HepG2 (cell line): ENCODE measurements around the gene OSBPL9.

Experiments
- FLYWCH1 ChIP-seq: sonication (generic); formaldehyde crosslinking; IDR thresholded peaks from 2 replicates; pipeline ENCODE4 v1.8.1; 2023; ENCODE audit warnings: mild to moderate bottlenecking, missing genetic modification reagents
- HNF4G ChIP-seq, 2 experiments: sonication (generic) in 1 of 2; formaldehyde crosslinking in 1 of 2; IDR thresholded peaks; 2 replicates each; pipeline versions ENCODE4 v1.4.0 to v1.6.1; 2011 to 2020; ENCODE audit warnings: borderline replicate concordance in 2 of 2, low read depth in 2 of 2, mild to moderate bottlenecking in 2 of 2, low read length in 1 of 2, missing genetic modification reagents in 1 of 2, moderate library complexity in 1 of 2
- HOXA5 ChIP-seq: sonication (generic); formaldehyde crosslinking; IDR thresholded peaks from 2 replicates; pipeline ENCODE4 v1.4.0; 2020; ENCODE audit warnings: missing genetic modification reagents
- JUND ChIP-seq: sonication (generic); formaldehyde crosslinking; IDR thresholded peaks from 2 replicates; pipeline ENCODE4 v1.8.0; 2022; ENCODE audit warnings: mild to moderate bottlenecking, missing genetic modification reagents
- MXI1 ChIP-seq: IDR thresholded peaks from 3 replicates; pipeline ENCODE4 v1.6.1; 2012; ENCODE audit warnings: low read depth, low read length, inconsistent platforms, borderline replicate concordance
- NONO ChIP-seq, 2 experiments: fragments of 450-650 bp in 1 of 2; sonication (generic) in 1 of 2; formaldehyde crosslinking in 1 of 2; IDR thresholded peaks in 1 of 2; conservative IDR thresholded peaks in 1 of 2; 2 replicates each; pipeline versions ENCODE4 v1.6.1 to v1.8.0; 2017 to 2022; ENCODE audit warnings: mild to moderate bottlenecking in 1 of 2, missing genetic modification reagents in 1 of 2, moderate library complexity in 1 of 2
- SP1 ChIP-seq, 2 experiments: fragments of 450-650 bp in 1 of 2; sonication (generic) in 1 of 2; formaldehyde crosslinking in 1 of 2; IDR thresholded peaks; 2 replicates each; pipeline versions ENCODE4 v1.4.0 to v1.6.1; 2016 to 2020; ENCODE audit warnings: missing genetic modification reagents in 1 of 2
- TAF15 ChIP-seq: fragments of 200-400 bp; formaldehyde crosslinking; IDR thresholded peaks from one replicate; pipeline ENCODE4 v1.6.1; 2018; ENCODE audit warnings: mild to moderate bottlenecking, low read depth, low read length; ENCODE audit not compliant: poor library complexity, severe bottlenecking
- ZBTB21 ChIP-seq: sonication (generic); formaldehyde crosslinking; IDR thresholded peaks from 2 replicates; pipeline ENCODE4 v1.4.0; 2020; ENCODE audit warnings: missing genetic modification reagents
- ZNF543 ChIP-seq: sonication (generic); formaldehyde crosslinking; IDR thresholded peaks from 2 replicates; pipeline ENCODE4 v1.4.0; 2020; ENCODE audit warnings: mild to moderate bottlenecking, missing genetic modification reagents
- ZNF709 ChIP-seq: sonication (generic); formaldehyde crosslinking; IDR thresholded peaks from 2 replicates; pipeline ENCODE4 v1.5.0; 2020; ENCODE audit warnings: mild to moderate bottlenecking, missing genetic modification reagents
- TF ChIP-seq, protein P1 (sequence below): sonication (generic); formaldehyde crosslinking; IDR thresholded peaks from 2 replicates; pipeline ENCODE4 v1.5.0; 2020; ENCODE audit warnings: mild to moderate bottlenecking, missing genetic modification reagents, moderate library complexity

DNA sequence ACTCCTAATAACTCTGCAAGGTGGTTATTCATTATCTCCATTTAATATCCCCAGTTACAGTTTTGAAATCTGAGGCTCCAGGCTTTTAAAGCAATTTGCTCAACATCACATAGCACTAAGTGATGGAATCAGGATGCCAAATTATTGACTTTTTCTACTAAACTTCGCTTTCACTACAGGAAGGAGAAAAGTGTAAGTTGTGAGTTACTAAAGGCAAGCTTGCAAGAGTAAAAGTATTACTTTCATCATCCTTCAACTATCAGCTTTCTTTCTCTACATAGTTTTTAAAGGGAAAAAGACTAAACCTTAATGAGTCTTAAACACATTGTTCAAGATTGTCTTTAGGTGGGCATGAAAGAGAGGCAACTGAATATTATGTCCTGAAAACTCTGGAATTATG, 1.8 kb downstream of the OSBPL9 start:
- TF ChIP-seq SP1 (IDR thresholded peaks at IDR 0.05): no peak
- TF ChIP-seq SP1 (CRISPR knock-in tag; IDR thresholded peaks at IDR 0.05): no peak
- no peak for TF ChIP-seq JUND (CRISPR knock-in tag)
- no peak for TF ChIP-seq NONO (IDR thresholded peaks at IDR 0.05)
- no peak for TF ChIP-seq NONO (CRISPR knock-in tag; conservative IDR thresholded peaks at IDR 0.05)
- no peak for TF ChIP-seq ZNF543 (CRISPR knock-in tag)
- TF ChIP-seq FLYWCH1: no peak
- TF ChIP-seq ZNF709 (CRISPR knock-in tag): no peak
- no peak for TF ChIP-seq HNF4G (IDR thresholded peaks at IDR 0.05; ENCODE audit: borderline replicate concordance, low read depth, low read length)
- no peak for TF ChIP-seq HNF4G (CRISPR knock-in tag; IDR thresholded peaks at IDR 0.05; ENCODE audit: borderline replicate concordance, low read depth)
- TF ChIP-seq TAF15: no peak
- TF ChIP-seq, protein P1, sequence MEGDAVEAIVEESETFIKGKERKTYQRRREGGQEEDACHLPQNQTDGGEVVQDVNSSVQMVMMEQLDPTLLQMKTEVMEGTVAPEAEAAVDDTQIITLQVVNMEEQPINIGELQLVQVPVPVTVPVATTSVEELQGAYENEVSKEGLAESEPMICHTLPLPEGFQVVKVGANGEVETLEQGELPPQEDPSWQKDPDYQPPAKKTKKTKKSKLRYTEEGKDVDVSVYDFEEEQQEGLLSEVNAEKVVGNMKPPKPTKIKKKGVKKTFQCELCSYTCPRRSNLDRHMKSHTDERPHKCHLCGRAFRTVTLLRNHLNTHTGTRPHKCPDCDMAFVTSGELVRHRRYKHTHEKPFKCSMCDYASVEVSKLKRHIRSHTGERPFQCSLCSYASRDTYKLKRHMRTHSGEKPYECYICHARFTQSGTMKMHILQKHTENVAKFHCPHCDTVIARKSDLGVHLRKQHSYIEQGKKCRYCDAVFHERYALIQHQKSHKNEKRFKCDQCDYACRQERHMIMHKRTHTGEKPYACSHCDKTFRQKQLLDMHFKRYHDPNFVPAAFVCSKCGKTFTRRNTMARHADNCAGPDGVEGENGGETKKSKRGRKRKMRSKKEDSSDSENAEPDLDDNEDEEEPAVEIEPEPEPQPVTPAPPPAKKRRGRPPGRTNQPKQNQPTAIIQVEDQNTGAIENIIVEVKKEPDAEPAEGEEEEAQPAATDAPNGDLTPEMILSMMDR (CRISPR knock-in tag): no peak
- no peak for TF ChIP-seq MXI1
- no peak for TF ChIP-seq HOXA5 (CRISPR knock-in tag)
- no peak for TF ChIP-seq ZBTB21
